PC-3 (cell line): ENCODE results near the gene FAM124A. TPM values are rescaled to one million over a fixed set of nuclear protein-coding genes. Genes with fewer than 3 reads are reported as not detected.

Experiments used
- ATAC-seq: fragments of 200-7000 bp; cut with Tn5 transposase; 2 replicates; pipeline ENCODE4 v1.9.1; 2020; ENCODE audit warnings: mild to moderate bottlenecking, moderate library complexity
- BruUV-seq: library from RNA; stranded (reverse); fragments of 400-500 nt; replicated peaks from 2 replicates; lab custom pipeline; 2021; lab: Mats Ljungman, UMichigan
- CTCF ChIA-PET: fragments of 300-600 bp; sonication (Branson Sonifier 250); formaldehyde crosslinking; loops from one replicate; lab custom pipeline; 2022; ENCODE audit warnings: antibody characterized with exemption; lab: Charles Lee
- POLR2A ChIA-PET: fragments of 300-600 bp; sonication (Branson Sonifier 250); formaldehyde crosslinking; loops from one replicate; lab custom pipeline; 2022; ENCODE audit warnings: antibody characterized with exemption; ENCODE audit not compliant: unreplicated experiment; lab: Charles Lee
- DNase-seq: peaks from one replicate; pipeline ENCODE4 v3.0.0-alpha.2; 2015
- H2AFZ ChIP-seq: fragments of 300-600 bp; sonication (generic); 2 replicates; pipeline ENCODE4 v1.6.0; 2016; ENCODE audit warnings: antibody characterized with exemption, low read length
- H3F3A ChIP-seq: fragments of 300-600 bp; sonication (generic); one replicate; pipeline ENCODE4 v1.6.0; 2017; ENCODE audit warnings: antibody characterized with exemption, low read length, control low read depth, mild to moderate bottlenecking; ENCODE audit not compliant: unreplicated experiment
- H3K27ac ChIP-seq: fragments of 300-600 bp; sonication (generic); 2 replicates; pipeline ENCODE4 v1.5.1; 2016; ENCODE audit warnings: mild to moderate bottlenecking, low read length
- H3K27me3 ChIP-seq: fragments of 300-600 bp; sonication (generic); 2 replicates; pipeline ENCODE4 v1.6.1; 2016; ENCODE audit warnings: low read length, mixed read lengths
- H3K36me3 ChIP-seq: fragments of 300-600 bp; sonication (generic); 2 replicates; pipeline ENCODE4 v1.6.1; 2016; ENCODE audit warnings: low read depth, mixed run types, low read length, mixed read lengths
- H3K4me1 ChIP-seq: fragments of 300-600 bp; sonication (generic); 2 replicates; pipeline ENCODE4 v1.5.1; 2016; ENCODE audit warnings: low read length; ENCODE audit not compliant: insufficient read depth
- H3K4me2 ChIP-seq: fragments of 300-600 bp; sonication (generic); 2 replicates; pipeline ENCODE4 v1.6.0; 2016; ENCODE audit warnings: low read length
- H3K4me3 ChIP-seq: fragments of 300-600 bp; sonication (generic); 2 replicates; pipeline ENCODE4 v1.5.1; 2016; ENCODE audit warnings: mild to moderate bottlenecking, low read length, mixed read lengths
- H3K79me2 ChIP-seq: fragments of 300-600 bp; sonication (generic); 2 replicates; pipeline ENCODE4 v1.6.1; 2017; ENCODE audit warnings: low read length, mixed read lengths
- H3K9ac ChIP-seq: fragments of 300-600 bp; sonication (generic); 2 replicates; pipeline ENCODE4 v1.6.0; 2016; ENCODE audit warnings: mild to moderate bottlenecking, low read length
- H3K9me2 ChIP-seq: fragments of 300-600 bp; sonication (generic); replicated peaks from 2 replicates; pipeline ENCODE4 v1.6.1; 2016; ENCODE audit warnings: mixed run types, low read length, mixed read lengths
- H3K9me3 ChIP-seq: fragments of 300-600 bp; sonication (generic); 2 replicates; pipeline ENCODE4 v1.6.1; 2016; ENCODE audit warnings: low read length, mixed read lengths
- H4K20me1 ChIP-seq: fragments of 300-600 bp; sonication (generic); 2 replicates; pipeline ENCODE4 v1.6.1; 2016; ENCODE audit warnings: low read length, mixed read lengths
- CTCF ChIP-seq: fragments of 300-600 bp; sonication (generic); conservative IDR thresholded peaks from 2 replicates; pipeline ENCODE4 v1.5.1; 2017; ENCODE audit warnings: antibody characterized with exemption, low read depth, mild to moderate bottlenecking, low read length
- EZH2 ChIP-seq: fragments of 300-600 bp; sonication (generic); IDR thresholded peaks from one replicate; pipeline ENCODE4 v1.6.1; 2017; ENCODE audit warnings: antibody characterized with exemption, mild to moderate bottlenecking, low read length; ENCODE audit not compliant: unreplicated experiment
- EZH2phosphoT487 ChIP-seq: fragments of 300-600 bp; sonication (generic); IDR thresholded peaks from 2 replicates; pipeline ENCODE4 v1.6.1; 2018; ENCODE audit warnings: mild to moderate bottlenecking, antibody characterized with exemption, low read length, borderline replicate concordance
- intact Hi-C: fragments of 100-400 bp; cut with micrococcal nuclease; formaldehyde crosslinking; loops from 2 replicates; pipeline ENCODE4 v1.9.0; 2023
- total RNA-seq: library from RNA; depleted of rRNA; stranded (reverse); fragments of >200 nt; gene quantifications from 2 replicates; pipeline ENCODE4 v1.2.3, GENCODE V29; 2014

FAM124A gene
- total RNA-seq, 1 experiment from 2014 or later: 1.1 TPM

- no peaks in the 10 kb centered on the region for H3K27me3 ChIP-seq
- H2AFZ ChIP-seq: no peak overlapping the region
- ChIA-PET CTCF (no interaction called here), POLR2A (no interaction called here)
- H3K79me2 ChIP-seq: no peaks in the 10 kb centered on the region
- BruUV-seq: no TSS peak
- intact Hi-C loops: no loop called here
- no peaks in the 10 kb centered on the region for H3K9me3 ChIP-seq
- no peaks in the 10 kb centered on the region for H4K20me1 ChIP-seq
- H3K27ac ChIP-seq: no peak overlapping the region
- TF ChIP-seq EZH2 (no peak), CTCF (no peak), EZH2phosphoT487 (no peak)
- no peaks in the 10 kb centered on the region for H3K36me3 ChIP-seq
- H3K4me3 ChIP-seq: no peak overlapping the region
- no peak overlapping the region for H3K9ac ChIP-seq
- ATAC-seq: no peak
- no peak overlapping the region for H3K4me2 ChIP-seq
- no peaks in the 10 kb centered on the region for H3K4me1 ChIP-seq
- no peaks in the 10 kb centered on the region for H3F3A ChIP-seq
- H3K9me2 ChIP-seq: no peaks in the 10 kb centered on the region
- DNase-seq: peak; percentile 2
Observed at GRCh38 chr13:51283371-51283770, 61.2 kb downstream of the FAM124A start.

GRCh38 chr13:51284339-51284738 lies 62.1 kb downstream of the FAM124A start:
- no peaks in the 10 kb centered on the region for H4K20me1 ChIP-seq
- H3K27ac ChIP-seq: no peak overlapping the region
- H3K4me3 ChIP-seq: no peak overlapping the region
- H3K9me2 ChIP-seq: no peaks in the 10 kb centered on the region
- ChIA-PET POLR2A (no interaction called here), CTCF (interaction anchor here (0.6 kb wide), 1 partner anchor 61 kb away, joined by 11 read pairs; no protein-coding TSS in a partner anchor)
- no peak overlapping the region for H3K9ac ChIP-seq
- no peak for ATAC-seq
- DNase-seq: no peak
- intact Hi-C loops: no loop called here
- no peak overlapping the region for H3K4me2 ChIP-seq
- H3K9me3 ChIP-seq: no peaks in the 10 kb centered on the region
- H2AFZ ChIP-seq: no peak overlapping the region
- no TSS peak for BruUV-seq
- no peak for TF ChIP-seq EZH2phosphoT487
- TF ChIP-seq EZH2: no peak
- TF ChIP-seq CTCF: no peak
- no peaks in the 10 kb centered on the region for H3K36me3 ChIP-seq
- no peaks in the 10 kb centered on the region for H3K79me2 ChIP-seq
- H3K27me3 ChIP-seq: no peaks in the 10 kb centered on the region
- H3K4me1 ChIP-seq: no peaks in the 10 kb centered on the region
- no peaks in the 10 kb centered on the region for H3F3A ChIP-seq

GRCh38 chr13:51286135-51287002 lies 64.2 kb downstream of the FAM124A start:
- Histone ChIP-seq H3K9ac (no peak overlapping the region), H3K4me1 (peaks cover 7% of the 10 kb centered on the region), H3K27me3 (no peaks in the 10 kb centered on the region), H3K79me2 (no peaks in the 10 kb centered on the region), H3F3A (no peaks in the 10 kb centered on the region), H3K4me3 (no peak overlapping the region), H3K36me3 (no peaks in the 10 kb centered on the region), H3K9me3 (no peaks in the 10 kb centered on the region), H4K20me1 (no peaks in the 10 kb centered on the region), H3K4me2 (0 out of 2 replicates have a peak overlapping the region, but pooled peaks have one; percentile 30), H2AFZ (peak overlapping the region; percentile 60; the same call in 1 of the 2 replicates), H3K9me2 (no peaks in the 10 kb centered on the region), H3K27ac (no peak overlapping the region)
- CTCF ChIA-PET: interaction anchor here (0.5 to 2.6 kb wide), 13 partner anchors 17 to 1261 kb away, joined by 3 to 69 read pairs (median 3); no protein-coding TSS in a partner anchor
- peak; percentile 76 for DNase-seq
- BruUV-seq: no TSS peak
- POLR2A ChIA-PET: no interaction called here
- no peak for TF ChIP-seq EZH2phosphoT487
- no peak for TF ChIP-seq EZH2
- TF ChIP-seq CTCF: peak; percentile 86
- peak; percentile 86 for ATAC-seq
- intact Hi-C loops: loop anchor here (1.0 to 5.0 kb wide), 3 partner anchors 64 to 161 kb away; partner anchors contain the start of gene FAM124A
